ENCODE measurements around the gene FSTL3. TPM values are rescaled to one million over a fixed set of nuclear protein-coding genes. Genes with fewer than 3 reads are reported as not detected.
A peak's percentile ranks its signal among the peaks of the same experiment; 100 is the strongest.

Gene FSTL3
- total and polyA plus RNA-seq, 2 of the 8 experiments (the other 6 are each of a cell fraction or from before 2014, with no cell fraction given), result 8.1 to 11.8 TPM

DNA sequence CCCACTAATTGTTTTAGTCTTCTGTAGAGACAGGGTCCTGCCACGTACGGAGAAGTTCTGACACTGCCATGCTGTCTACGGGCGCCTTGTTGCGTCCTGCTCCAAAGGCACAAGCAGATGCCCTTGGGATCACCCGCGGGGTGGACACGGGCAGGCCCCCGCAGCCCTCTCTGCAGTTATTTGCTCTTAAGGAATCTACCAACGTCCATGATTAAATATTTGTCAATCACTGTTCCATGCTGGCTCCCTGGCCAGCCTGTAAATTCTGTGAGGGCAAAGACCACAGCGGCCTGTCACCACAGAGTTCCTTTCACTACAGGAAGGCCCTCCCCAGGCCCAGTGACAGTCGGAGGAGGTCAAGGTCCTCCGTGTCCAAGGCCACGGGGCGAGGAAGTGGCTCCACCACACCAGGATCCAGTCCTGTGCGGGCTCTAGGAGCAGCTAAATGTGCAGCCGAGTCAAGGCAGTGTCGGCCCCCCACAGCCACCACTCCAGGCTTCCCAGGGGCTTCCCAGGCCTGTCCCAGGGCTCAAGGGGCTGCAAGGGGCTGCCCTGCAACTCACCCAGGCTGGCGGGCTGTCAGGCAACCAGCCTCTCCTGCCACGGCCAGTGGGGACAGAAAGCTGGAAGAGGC, 15.3 kb upstream of the FSTL3 start:
- Histone ChIP-seq H2BK12ac (ENCODE audit: low read depth, low read length) (no peak overlapping the region), H2BK5ac (ENCODE audit: low read depth, low read length) (no peak overlapping the region; the same call in 1 of the 2 replicates), H2BK15ac (ENCODE audit: low read length) (no peak overlapping the region), H3K14ac (ENCODE audit: insufficient read length) (no peak overlapping the region), H4K91ac (replicated peaks; ENCODE audit: insufficient read length, low read length) (no peak overlapping the region), H3K9ac (replicated peaks in 1 of 4; ENCODE audit: extremely low read depth in 1 of 4, low read depth in 3 of 4, low read length in 3 of 4) (no peak overlapping the region; a peak in 1 of 7 replicates), H3K9me3 (ENCODE audit: insufficient read depth in 2 of 2, low read depth in 1 of 2, low read length in 1 of 2) (peaks cover 5 to 6% of the 10 kb centered on the region in 2 experiments; a peak in 2 of 4 replicates), H2BK20ac (ENCODE audit: low read length) (no peak overlapping the region), H3K4ac (replicated peaks; ENCODE audit: insufficient read length, low read depth, low read length) (no peak overlapping the region), H3K4me1 (replicated peaks in 1 of 4; ENCODE audit: control insufficient read depth in 3 of 4, insufficient read depth in 4 of 4, low read length in 3 of 4) (peaks cover 0 to 14% (median 6%) of the 10 kb centered on the region in 4 experiments; a peak in 5 of 7 replicates), H3K4me3 (ENCODE audit: extremely low read depth in 1 of 4, insufficient read depth in 2 of 4, low read depth in 3 of 4, low read length in 4 of 4) (peak overlapping the region in 3 of 4 experiments; percentile 15 to 99 (median 81); a peak in 5 of 8 replicates), H4K8ac (ENCODE audit: extremely low read depth, insufficient read depth, low read length) (peak overlapping the region; percentile 43; the same call in 1 of the 2 replicates), H3K27ac (ENCODE audit: low read depth, low read length) (no peak overlapping the region), H2AFZ (ENCODE audit: low read length) (no peak overlapping the region), H3K23ac (ENCODE audit: insufficient read length) (no peak overlapping the region), H3K18ac (ENCODE audit: extremely low read depth, low read length) (no peak overlapping the region), H3K79me1 (ENCODE audit: low read depth, low read length) (peaks cover 6% of the 10 kb centered on the region), H3K79me2 (ENCODE audit: control insufficient read depth in 1 of 2, insufficient read depth in 2 of 2, low read length in 2 of 2) (peaks cover 52 to 70% of the 10 kb centered on the region in 2 experiments), H3K36me3 (ENCODE audit: control insufficient read depth in 2 of 4, insufficient read depth in 4 of 4, low read length in 3 of 4) (peaks cover 0 to 6% (median 0%) of the 10 kb centered on the region in 4 experiments; a peak in 1 of 8 replicates), H3K23me2 (ENCODE audit: low read depth, low read length) (peaks cover 3% of the 10 kb centered on the region; the same call in 1 of the 2 replicates), H3K56ac (replicated peaks; ENCODE audit: insufficient read length, low read depth, low read length) (no peak overlapping the region), H3K27me3 (replicated peaks in 1 of 4; ENCODE audit: control insufficient read depth in 3 of 4, extremely low read depth in 1 of 4, insufficient read depth in 3 of 4, low read length in 3 of 4) (peaks cover 0 to 4% (median 2%) of the 10 kb centered on the region in 4 experiments; a peak in 1 of 7 replicates), H2BK120ac (replicated peaks; ENCODE audit: low read depth, low read length) (no peak overlapping the region), H4K5ac (ENCODE audit: insufficient read length, low read depth, low read length) (no peak overlapping the region), H3K4me2 (ENCODE audit: insufficient read depth in 1 of 2, low read depth in 2 of 2, low read length in 2 of 2) (peak overlapping the region; percentile 80 to 93), H4K20me1 (replicated peaks in 1 of 2; ENCODE audit: control insufficient read depth in 1 of 2, insufficient read depth in 2 of 2, low read length in 2 of 2) (peaks cover 39 to 43% of the 10 kb centered on the region in 2 experiments), H2AK5ac (ENCODE audit: low read depth, low read length) (no peak overlapping the region)
- DNase-seq (ENCODE audit: low read depth in 1 of 2, low spot score in 2 of 2) (no peak), FAIRE-seq (no peak)
- ChIA-PET CTCF (ENCODE audit: partially characterized antibody) (interaction anchor here (1.0 to 1.2 kb wide), 2 partner anchors 10 to 81 kb away, joined by 3 to 4 read pairs; no protein-coding TSS in a partner anchor), POLR2A (ENCODE audit: partially characterized antibody) (interaction anchor here (0.8 to 1.1 kb wide), 3 partner anchors 11 to 89 kb away, joined by 3 read pairs; partner anchors contain the start of gene BSG)
- 85% methylated on average over 20 of the region's 20 CpGs; no CpG with 5 or more reads in 1 of the 2 experiments for WGBS, 2 experiments (ENCODE audit: extremely low coverage in 1 of 2, insufficient coverage in 1 of 2, insufficient read length in 1 of 2, insufficient replicate concordance in 2 of 2, low coverage in 1 of 2, low lambda C conversion rate in 2 of 2, missing lambda C conversion rate in 1 of 2)
- TF ChIP-seq BRCA1 (IDR thresholded peaks at IDR 0.05; ENCODE audit: low read depth, low read length) (no peak), JUND (IDR thresholded peaks at IDR 0.05; ENCODE audit: low read length) (no peak), POU5F1 (IDR thresholded peaks at IDR 0.05; ENCODE audit: low read depth, low read length) (no peak), SRF (IDR thresholded peaks at IDR 0.05; ENCODE audit: low read depth, low read length) (no peak), RFX5 (IDR thresholded peaks at IDR 0.05; ENCODE audit: borderline replicate concordance, low read depth, low read length) (no peak), CHD1 (IDR thresholded peaks at IDR 0.05; ENCODE audit: low read depth, low read length) (no peak), MAFK (IDR thresholded peaks at IDR 0.05; ENCODE audit: low read depth, low read length) (no peak), TCF12 (IDR thresholded peaks at IDR 0.05; ENCODE audit: low read depth, low read length) (no peak), TAF7 (optimal IDR thresholded peaks at IDR 0.05; ENCODE audit: borderline replicate concordance, low read depth, low read length) (no peak), CTBP2 (IDR thresholded peaks at IDR 0.05; ENCODE audit: borderline replicate concordance, insufficient read depth, insufficient read length, low read length) (no peak), EP300 (IDR thresholded peaks at IDR 0.05; ENCODE audit: borderline replicate concordance in 1 of 2, low read depth in 2 of 2, low read length in 2 of 2) (no peak)
- TF ChIP-seq, protein P1, sequence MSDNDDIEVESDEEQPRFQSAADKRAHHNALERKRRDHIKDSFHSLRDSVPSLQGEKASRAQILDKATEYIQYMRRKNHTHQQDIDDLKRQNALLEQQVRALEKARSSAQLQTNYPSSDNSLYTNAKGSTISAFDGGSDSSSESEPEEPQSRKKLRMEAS (IDR thresholded peaks at IDR 0.05), result no peak
